ENCODE data around the gene TNIP1.

Gene TNIP1, protein sequence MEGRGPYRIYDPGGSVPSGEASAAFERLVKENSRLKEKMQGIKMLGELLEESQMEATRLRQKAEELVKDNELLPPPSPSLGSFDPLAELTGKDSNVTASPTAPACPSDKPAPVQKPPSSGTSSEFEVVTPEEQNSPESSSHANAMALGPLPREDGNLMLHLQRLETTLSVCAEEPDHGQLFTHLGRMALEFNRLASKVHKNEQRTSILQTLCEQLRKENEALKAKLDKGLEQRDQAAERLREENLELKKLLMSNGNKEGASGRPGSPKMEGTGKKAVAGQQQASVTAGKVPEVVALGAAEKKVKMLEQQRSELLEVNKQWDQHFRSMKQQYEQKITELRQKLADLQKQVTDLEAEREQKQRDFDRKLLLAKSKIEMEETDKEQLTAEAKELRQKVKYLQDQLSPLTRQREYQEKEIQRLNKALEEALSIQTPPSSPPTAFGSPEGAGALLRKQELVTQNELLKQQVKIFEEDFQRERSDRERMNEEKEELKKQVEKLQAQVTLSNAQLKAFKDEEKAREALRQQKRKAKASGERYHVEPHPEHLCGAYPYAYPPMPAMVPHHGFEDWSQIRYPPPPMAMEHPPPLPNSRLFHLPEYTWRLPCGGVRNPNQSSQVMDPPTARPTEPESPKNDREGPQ

DNA sequence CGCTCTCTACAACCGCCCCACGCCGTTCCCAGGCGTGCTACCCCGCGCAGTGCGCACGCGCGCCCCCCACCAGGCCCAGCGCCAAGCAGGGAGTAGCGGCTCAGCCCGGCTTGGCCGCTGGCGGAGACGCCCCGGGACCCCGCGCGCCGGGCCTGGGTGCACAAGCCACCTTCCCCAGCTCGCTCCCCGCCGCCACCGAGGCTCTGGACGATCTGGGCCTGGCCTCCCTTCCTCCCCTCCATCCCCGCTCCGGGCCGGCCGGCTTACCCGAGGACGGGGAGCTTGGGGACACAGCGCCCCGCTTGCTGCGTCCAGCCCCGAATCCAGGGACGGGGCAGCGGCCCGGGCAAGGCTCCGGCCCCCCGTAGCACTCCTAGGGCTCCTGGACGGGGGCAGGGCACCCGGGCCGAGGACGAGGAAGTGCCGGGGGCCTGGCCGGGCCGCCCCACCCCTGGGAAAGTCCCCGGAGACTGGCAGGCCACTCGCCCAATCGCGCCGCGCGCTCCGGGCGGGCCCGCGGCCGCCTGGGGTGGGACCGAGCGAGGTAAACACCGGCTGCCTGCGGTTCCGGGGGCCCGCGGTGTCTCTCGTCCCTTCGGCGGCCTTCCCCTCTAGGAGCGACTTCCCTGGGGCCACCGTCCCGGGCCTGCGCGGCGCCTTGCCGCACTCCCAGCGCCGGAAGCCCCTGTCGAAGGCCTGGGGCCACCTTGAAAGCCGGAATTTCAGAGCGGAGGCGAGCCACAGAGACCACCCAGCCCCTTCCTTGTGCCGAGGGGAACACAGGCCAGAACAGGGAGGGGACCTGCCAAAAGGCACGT is at the start of gene TNIP1:
Gene TNIP1, minus strand, starts transcription at position 422 of the 818 bp plus-strand sequence. CDS start 15,939 bp downstream, outside the sequence.
- peak; percentile 70 for DNase-seq (ENCODE audit: low read depth)

DNA sequence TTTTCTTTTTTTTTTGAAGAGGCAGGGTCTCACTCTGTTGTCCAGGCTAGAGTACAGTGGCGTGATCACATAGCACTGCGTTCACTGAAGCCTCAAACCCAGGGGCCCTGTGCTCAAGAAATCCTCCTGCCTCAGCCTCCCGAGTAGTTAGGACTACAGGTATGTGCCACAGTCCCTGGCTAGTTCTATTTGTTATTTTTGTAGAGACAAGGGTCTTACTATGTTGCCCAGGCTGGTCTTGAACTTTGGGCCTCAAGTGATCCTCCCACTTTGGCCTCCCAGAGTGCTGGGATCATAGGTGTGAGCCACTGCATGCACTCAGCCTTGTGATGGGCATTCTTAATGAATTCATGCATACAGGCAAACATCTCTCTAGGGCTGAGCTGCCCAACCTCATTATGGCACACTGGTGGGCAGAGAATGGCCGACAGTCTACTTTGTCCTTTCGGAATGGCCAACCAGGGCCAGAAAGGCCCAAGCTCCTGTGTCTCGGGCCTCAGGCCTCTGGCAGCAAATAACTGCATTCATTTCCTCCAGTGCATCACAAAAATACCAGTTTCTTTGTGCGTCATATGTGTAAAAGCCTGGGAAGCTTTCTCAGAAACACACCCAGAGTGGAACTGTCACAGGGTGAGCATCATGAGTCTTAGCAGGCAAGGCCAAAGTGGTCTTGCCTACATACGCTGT is 49.5 kb upstream of the TNIP1 start:
- DNase-seq (ENCODE audit: low read depth) = no peak

DNA sequence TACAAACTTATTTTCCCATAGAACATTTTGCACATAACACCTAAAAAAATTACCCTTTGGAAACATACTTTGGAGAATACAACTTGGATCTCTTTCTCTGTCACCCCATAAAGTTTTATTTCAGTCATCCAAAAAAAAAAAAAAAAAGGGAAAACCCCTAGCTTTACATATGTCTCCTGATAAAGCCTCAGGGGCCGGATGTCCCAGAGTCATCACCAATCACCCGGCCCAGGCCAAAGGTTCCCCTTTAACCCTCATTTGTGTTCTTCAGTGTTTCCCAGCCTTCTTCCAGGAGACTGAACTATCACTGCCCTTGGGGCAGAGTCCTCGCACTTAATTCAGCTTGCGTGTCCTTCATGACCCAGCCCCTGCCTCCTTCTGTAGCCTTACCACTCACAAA is 48.0 kb upstream of the TNIP1 start:
- no peak for DNase-seq (ENCODE audit: low read depth)

DNA sequence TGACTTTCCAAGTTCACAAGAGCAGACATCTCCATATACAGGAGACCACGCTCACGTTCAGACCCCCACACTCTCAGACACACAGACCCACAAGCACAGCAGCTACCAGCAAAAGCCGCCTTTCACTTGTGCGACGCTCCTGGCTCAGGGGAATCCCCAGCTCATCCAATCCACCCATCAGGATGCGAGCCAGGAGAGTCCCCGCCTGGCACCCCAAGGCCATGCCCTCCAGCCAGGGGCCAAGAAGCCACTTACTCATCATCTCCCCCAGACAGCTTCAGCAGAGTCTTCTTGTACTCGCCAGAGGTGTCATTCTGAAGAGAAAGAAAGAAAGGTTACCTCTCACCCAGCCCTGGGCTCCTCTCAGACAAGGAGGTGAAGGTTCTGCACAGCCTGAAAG is 47.1 kb upstream of the TNIP1 start:
- no peak for DNase-seq (ENCODE audit: low read depth)

DNA sequence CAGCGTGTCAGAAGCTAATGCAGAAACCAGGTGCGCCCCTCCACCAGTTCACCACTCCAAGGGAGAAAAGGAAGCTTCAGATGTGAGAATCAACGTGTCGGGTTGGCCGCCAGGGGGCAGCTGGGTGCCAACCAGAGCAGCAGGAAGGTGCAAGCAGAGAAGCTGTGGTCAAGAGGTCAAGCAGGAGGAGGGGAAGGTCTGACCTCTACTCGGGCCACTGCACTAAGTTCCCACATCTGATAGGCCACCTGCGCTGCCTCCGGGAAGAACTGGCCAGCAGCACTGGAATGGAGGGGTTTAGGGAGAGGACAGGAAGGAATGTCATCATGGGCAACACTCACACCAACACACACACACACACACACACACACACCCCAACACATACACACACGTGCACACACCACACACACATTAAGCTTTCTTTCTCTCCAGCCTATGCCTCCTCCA is 45.4 kb upstream of the TNIP1 start:
- DNase-seq (ENCODE audit: low read depth) = no peak

DNA sequence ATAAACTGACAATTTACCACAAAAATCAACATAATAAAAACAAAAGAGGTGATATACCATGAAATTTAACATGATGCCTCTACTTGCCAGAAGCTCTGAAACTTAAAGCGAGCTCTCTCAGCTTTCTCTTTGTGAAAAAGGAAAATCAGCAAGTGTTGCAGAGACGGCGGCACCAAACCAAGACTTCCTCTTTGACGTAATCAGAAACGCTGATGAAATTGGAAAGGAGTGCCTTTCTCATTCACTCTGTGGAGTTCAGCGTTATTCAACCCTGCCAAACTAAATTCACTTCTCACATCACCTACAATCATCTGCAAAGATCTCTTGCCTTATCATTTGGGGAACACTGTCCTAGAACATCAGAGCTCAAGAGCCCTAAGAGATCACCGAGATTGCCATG is 44.6 kb upstream of the TNIP1 start:
- no peak for DNase-seq (ENCODE audit: low read depth)

DNA sequence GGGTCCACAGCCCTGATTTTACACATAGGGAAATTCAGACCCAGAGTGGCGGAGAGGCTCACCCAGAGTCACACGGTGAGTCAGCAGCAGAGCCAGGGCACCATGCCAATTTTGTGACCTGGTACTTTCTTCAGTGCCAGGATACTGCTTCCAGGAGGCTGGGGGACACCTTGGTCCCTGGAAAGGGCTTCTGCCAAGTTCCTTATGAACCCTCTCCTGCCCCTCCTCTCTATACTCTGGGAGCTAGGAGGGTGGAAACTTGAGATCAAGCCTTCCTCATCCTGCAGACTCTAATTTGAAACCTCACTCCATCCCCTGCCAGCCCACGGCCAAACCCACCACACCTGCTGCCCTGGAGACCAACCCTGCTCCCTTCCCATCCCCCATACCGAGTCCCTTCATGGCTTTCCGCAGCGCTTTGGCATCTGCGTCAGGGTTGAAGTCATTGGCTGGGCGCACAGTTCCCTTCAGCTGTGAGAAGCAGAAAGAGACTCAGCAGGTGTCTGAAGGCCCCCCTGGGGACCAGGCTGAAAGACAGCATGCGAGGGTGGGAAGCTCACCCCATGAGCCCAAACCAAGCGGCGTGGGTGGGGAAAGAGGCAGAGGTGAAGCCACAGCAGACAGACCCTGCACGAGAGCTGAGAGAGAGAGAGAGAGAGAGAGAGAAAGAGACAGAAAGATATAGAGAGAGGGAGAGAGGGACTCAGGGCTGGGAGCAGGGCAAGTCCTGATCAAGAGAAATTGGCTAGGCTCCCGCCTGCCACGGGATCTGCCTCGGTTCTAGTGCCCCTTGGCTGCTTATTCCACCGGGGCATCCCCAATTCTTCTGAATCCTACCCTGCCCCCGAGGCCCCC is 43.3 kb upstream of the TNIP1 start:
- no peak for DNase-seq (ENCODE audit: low read depth)

DNA sequence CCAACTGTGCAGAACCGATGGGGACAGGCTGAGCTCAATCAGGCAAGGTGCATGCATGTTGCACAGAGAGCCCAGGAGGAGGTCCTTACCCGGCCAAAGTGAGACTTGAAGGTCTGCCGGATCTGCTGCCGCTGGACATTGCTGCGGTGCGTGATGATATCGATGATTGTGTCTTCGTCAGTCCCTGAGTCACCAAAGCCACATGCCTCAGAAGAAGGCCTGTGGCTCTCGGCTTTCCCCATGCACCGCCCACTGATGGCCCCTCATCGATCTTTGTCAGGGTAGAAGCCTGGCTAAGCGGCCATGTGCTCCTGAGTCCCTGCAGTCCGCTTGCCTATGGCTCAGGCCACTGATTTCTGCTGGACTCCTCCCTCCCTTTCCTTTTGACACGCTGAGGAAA is 42.0 kb upstream of the TNIP1 start:
- DNase-seq (ENCODE audit: low read depth) = no peak

DNA sequence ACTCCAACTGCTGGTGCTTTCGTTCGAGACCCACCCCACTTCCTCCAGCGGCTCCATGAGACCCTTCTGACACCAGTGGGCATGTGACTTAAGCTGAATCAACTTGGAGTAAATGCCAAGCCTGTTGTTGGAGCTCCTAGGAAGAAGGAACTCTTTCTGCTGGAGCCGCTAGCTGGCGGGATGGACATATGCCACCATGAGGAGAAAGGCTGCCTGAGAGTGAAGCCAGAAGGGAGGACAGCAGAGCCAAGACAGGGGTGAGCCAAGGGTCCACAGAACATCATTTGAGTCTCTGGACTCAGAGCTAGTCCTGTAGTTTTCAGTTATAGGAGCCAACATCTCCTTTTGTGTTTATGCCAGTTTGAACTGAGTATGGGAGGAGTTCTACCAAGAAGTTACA is 40.8 kb upstream of the TNIP1 start:
- no peak for DNase-seq (ENCODE audit: low read depth)

DNA sequence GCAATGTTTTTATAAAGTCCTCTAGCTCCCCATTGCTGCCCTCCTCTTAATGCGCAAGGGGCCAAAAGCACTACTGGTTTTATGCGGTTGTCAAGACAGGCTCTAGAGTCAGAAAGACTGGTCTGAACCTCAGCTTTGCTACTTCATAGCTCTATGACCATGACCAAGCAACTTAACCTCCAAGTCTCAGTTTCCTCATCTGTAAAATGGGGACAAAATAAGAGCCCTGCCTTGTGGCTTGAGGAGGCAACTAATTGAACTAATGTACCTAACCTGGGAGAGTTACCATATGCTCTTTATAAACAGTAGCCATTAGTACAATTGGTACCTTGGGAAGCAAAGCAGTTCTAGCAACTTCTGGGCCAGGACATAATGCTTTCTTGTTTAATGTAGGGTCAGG is 40.3 kb upstream of the TNIP1 start:
- DNase-seq (ENCODE audit: low read depth) = no peak

DNA sequence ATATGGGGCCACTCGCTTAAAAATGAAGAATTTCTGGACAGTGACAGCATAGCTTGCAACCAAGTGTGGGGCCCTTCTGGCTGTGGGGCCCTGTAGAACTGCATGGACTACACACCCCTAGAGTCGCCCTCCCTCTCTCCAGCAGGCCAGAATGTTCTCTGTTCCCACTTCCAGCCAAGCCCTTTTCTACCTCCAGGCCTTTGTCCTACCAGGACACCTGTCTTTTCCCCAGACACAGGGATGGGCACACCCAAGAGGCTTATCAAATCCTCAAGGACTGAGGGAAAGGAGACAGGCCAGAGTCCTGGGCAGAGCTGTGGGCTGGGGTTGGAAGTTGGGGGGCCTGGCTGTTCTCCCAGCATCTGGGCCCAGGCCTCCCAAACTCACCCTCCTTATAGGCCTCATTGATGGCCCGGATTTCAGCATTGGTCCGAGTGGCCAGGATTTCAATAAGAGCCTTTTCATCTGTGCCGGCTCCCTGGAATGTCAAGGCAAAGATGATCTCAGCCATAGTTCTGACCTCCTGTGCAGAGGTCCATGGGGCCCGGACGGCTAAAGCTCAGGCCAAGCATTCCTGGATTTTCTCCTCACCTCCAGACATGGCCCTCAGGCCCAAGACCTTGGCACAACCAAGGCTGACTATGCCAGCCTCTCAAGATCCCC is 38.2 kb upstream of the TNIP1 start:
- no peak for DNase-seq (ENCODE audit: low read depth)

DNA sequence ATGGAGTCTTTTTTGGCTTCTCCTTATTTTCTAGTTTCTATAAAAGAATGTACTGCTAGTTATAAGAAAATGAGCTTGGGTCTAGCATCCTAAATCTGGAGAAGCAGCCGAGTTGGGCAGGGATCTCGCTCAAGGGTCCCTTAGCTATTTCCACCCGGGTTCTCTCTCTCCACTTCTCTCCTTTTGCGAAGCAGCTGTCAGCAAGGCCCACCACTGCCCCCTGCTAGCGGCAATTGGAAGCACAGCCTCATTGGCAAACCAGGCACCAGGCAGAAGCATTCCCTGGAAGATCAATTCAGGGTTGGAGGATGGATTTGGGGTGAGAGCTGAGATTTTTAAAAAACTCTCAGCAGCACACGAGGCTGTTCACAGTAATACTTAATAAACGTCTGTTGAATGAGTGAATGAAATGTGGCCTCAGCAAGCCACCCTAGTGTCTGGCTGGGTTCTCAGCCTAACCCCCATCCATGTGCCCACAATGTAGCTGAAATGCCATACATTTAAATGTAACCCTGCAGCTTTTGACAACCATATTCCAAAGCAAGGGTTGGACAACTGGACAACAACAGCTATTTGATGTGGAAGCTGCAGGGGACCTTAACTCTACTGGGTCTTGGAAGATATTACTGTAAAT is 34.6 kb upstream of the TNIP1 start:
- peak; percentile 31 for DNase-seq (ENCODE audit: low read depth)

DNA sequence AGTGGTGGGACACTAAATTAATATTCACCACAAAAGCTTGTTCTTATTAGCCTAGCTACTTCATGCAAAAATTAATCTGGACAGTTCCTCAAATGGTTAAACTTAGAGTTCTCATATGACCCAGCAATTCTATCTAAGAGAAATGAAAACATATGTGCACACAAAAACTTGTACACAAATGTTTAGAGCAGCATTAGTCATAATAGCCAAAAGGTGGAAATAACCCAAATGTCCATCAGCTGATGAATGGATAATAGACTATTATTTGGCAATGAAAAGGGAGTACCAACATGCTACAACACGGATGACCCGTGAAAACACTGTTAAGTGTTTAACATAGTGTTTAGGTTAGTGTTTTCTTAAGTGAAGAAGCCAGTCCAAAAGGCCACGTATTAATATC is 32.8 kb upstream of the TNIP1 start:
- DNase-seq (ENCODE audit: low read depth) = no peak

DNA sequence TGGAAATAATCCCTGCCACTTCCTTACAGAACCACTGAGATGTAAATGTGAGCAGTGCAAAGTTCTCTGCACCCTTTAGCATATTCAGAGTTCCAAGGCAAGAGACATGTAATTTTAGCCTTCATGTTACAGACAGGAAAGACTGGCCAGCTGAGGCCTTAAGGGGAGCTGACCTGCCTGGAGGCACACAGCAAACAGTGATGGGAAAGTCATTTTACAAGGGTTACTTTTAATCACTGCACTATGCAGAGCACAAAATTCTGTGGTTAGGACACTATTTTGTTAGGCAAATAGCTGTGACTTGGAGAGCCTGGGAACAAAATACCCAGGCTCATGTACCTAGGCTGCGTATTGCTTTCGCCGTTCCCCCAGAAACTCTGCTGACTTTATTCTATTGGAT is 30.2 kb upstream of the TNIP1 start:
- DNase-seq (ENCODE audit: low read depth) = no peak

DNA sequence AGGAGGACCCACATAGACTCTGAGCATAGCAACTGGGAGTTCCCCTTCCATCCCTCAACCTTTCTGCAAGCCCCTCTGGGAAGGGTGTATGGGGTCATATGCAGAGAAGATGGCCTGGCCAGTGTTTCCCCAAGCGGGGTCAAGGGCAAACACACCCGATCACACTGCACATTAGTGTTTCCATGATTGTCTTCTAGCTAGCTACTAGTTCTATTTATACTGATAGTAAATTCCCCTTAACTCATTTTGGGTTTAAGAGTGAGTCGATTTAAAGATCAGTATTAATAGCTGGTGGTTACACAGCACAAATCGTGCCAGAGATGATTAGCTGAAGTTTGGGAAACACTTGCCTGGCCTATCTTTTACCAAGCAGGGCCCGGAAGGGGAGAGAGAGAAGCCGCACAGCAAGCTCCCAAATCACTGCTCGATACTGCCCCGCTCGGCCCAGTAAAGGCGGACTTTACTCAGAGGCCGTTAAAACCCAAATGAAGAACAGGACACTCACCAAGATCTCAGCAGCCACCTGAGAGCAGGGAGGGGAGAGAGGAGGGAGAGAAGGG is 29.4 kb upstream of the TNIP1 start:
- no peak for DNase-seq (ENCODE audit: low read depth)

DNA sequence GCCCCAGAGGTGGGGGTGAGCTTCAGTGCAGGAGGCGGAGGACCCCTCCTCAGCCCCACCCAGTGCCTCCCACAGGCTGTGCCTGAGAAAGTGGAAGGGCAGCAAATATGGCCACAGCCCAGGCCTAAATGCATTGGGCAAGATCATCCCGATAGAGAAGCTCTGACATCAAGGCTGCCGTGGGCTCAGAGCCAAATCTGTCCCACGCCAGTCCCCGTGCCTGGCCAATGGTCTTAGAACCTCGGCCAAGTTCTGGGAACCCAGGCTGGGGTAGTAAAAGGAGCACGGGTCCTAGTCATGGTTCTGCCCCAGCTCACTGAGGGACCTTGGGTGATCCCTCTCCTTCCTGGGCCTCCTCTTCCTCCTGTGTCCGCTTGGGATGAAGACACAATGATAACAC is 27.7 kb upstream of the TNIP1 start:
- no peak for DNase-seq (ENCODE audit: low read depth)

DNA sequence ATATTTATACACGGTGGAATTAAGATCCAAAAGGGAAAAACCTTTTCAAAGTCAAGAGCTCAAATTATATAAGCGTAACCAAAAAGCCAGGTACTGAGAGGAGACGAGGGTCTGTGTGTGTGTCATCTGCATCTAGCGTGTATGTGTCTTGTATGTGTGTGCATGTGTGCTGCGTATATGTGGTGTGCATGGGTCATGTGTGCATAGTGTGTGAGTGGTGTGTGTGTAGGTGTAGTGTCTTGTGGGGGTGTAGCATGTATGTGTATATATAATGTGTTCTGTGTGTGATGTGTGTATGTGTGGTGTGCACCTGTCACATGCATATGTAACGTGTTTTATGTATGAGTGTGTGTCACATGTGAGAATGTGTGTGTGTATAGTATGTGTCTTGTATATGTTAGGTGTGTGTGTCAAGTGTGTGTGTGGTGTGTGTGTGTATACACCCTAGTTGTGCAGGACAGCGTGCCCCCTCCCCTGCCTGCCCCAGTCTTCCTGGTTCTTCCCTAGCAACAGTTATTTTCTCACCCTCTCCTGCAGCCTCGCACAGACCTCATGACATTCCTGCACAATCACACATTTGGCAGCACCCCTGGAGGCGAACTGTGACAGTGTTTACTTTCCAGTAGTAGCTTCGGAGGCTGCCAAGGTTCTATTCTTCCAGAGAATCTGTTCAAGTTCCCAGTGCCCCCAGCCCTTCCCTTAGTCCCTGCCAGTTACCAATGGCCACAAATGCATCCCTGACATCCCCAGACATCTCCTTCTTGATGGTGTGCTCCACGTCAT is 27.1 kb upstream of the TNIP1 start:
- DNase-seq (ENCODE audit: low read depth) = no peak

DNA sequence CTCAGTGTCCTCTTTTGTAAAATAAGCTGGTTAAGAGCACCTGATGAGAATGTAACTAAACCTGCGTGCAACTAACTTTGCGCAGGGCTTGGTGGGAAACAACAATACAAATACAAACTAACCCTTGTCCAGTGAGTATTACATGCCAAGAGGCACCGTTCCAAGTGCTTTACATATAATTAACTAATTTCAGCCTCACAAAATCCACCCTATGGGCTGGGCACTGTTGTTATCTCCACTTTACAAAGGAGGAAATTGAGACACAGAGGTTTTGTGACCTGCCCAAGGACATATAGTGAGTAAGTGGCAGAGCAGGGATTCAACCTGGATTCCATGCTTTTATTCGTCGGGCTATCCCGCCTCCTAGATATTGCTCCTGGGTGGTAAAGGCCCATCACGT is 26.2 kb upstream of the TNIP1 start:
- DNase-seq (ENCODE audit: low read depth) = no peak

DNA sequence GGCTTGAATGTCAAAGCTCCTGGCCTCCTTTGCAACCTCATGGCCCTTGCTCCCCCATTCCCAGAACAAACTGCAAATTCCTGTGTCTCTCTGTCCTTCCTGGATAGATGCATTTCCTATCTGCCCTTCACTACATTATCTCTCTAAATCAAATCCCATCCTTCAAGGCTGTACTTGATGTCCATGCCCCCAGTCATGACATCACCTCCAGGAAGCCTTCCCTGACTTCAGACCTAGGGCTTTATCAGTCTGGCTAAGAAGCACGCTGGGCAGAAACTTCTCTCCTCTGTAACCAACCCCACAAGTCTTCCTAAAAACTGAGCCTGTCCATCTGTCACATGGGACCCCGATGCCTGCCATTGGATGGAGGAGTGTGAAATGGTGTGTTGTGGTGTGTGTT is 25.7 kb upstream of the TNIP1 start:
- no peak for DNase-seq (ENCODE audit: low read depth)
